H54 (cell line): ENCODE data around the gene SHANK3.
"Not testable (repeated sequence)": the region's sequence is repeated elsewhere in the genome, so short reads cannot be mapped to it uniquely, and the experiment has no call there.

Source experiments
- DNase-seq: peaks from one replicate; pipeline ENCODE4 v3.0.0; 2011; ENCODE audit warnings: low spot score, mixed read lengths; ENCODE audit not compliant: insufficient read length
- FAIRE-seq: peaks from 3 replicates; lab custom pipeline; 2011; peaks lifted over from hg19 to GRCh38; lab: Jason Lieb, UNC
- POLR2A ChIP-seq: IDR thresholded peaks from 2 replicates; pipeline ENCODE4 v1.6.1; 2011; ENCODE audit warnings: low read depth, mild to moderate bottlenecking, low read length

Gene SHANK3

GRCh38 chr22:50640857-50641647 is 31.6 kb upstream of the SHANK3 start:
- no peak for TF ChIP-seq POLR2A
- FAIRE-seq (no peak), DNase-seq (no peak)

DNA sequence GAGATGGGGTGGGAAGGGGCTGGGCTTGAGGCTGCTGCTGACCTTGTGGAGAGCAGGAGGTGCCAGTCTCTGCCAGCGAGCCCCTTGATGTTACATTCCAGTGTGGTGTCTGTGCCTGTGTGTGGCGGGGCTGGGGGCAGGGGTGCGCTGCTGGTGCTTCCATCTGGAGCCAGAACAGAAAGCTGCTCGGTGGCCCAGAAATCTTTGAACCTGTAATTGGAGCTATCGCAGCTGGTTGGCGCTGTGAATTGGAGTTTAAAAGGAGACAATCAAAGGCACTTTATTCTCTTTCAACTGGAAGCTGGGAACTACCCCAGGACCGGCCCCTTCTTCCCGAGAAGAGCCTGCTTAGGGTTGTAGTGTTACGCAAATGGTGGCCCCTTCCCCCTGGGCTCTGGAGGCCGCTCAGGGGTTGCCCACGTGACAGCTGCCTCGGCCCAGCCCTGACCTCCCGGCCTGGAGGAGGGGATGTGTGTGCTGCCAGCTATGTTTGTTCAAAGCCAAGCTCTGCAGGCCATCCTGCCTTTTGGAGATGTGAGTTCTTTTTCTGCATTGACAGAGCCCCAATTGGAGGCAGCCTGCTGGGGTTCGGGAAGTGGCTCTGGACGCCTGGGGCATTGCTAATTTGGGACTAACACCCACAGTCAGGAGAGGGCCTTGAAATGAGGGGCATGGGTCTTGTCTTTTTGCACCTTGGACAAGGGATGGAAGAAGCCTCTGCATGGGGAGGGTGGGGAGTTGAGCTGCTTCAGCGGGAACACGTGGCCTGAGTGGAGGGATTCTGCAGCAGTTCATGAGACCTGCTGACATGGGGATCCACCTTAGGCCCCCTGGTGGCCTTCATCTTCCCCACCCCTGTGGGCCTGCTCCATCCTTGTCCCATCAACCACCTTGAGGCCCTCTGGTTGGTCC is 30.7 kb upstream of the SHANK3 start:
- no peak for TF ChIP-seq POLR2A
- DNase-seq: no peak
- FAIRE-seq: no peak

GRCh38 chr22:50643021-50643820 is 29.4 kb upstream of the SHANK3 start:
- not testable (repeated sequence) for DNase-seq
- FAIRE-seq: peak; percentile 50

- not testable (repeated sequence) for DNase-seq
- peak; percentile 36 for FAIRE-seq
Observed at GRCh38 chr22:50643821-50644101, 28.9 kb upstream of the SHANK3 start.

DNA sequence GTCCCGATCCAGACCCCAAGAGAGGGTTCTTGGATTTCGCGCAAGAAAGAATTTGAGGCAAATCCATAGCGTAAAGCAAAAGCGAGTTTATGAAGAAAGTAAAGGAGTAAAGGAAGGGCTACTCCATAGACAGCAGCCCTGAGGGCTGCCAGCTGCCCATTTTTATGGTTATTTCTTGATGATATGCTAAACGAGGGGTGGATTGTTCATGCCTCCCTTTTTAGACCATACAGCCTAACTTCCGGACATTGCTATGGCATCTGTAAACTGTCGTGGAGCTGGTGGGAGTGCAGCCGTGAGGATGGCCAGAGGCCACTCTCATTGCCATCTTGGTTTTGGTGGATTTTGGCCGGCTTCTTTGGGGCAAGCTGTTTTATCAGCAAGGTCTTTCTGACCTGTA is 19.4 kb upstream of the SHANK3 start:
- no peak for TF ChIP-seq POLR2A
- FAIRE-seq: no peak

DNA sequence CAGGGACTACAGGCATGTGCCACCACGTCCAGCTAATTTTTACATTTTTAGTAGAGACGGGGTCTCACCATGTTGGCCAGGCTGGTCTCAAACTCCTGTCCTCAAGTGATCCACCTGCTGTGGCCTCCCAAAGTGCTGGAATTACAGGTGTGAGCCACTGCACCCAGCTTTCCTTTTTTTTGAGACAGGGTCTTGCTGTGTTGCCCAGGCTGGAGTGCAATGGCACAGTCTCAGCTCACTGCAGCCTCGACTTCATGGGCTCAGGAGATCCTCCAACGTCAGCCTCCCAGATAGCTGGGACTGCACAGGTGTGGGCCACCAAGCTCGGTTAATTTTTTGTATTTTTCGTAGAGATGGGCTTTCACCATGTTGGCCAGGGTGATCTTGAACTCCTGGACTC is 18.0 kb upstream of the SHANK3 start:
- DNase-seq, FAIRE-seq: not testable (repeated sequence)

More for the DNA sequence above, 19.4 kb upstream of the SHANK3 start:
- no peak for DNase-seq

- FAIRE-seq (no peak), DNase-seq (peak; percentile 63)
- TF ChIP-seq POLR2A: no peak
Observed at GRCh38 chr22:50656122-50657070, 16.2 kb upstream of the SHANK3 start.

- DNase-seq (no peak), FAIRE-seq (no peak)
- TF ChIP-seq POLR2A: no peak
Observed at GRCh38 chr22:50657925-50658324, 14.7 kb upstream of the SHANK3 start.

DNA sequence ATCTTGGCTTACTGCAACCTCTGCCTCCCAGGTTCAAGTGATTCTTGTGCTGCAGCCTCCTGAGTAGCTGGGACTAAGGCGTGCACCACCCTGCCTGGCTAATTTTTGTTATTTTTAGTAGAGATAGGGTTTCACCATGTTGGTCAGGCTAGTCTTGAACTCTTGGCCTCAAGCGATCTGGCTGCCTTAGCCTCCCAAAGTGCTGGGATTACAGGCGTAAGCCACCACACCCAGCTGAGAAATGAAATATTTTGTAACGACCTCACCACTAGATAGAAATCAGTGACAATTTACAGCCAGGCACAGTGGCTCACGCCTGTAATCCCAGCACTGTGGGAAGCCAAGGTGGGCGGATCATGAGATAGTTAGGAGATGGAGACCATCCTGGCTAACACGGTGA is 12.9 kb upstream of the SHANK3 start:
- FAIRE-seq, DNase-seq: not testable (repeated sequence)

DNA sequence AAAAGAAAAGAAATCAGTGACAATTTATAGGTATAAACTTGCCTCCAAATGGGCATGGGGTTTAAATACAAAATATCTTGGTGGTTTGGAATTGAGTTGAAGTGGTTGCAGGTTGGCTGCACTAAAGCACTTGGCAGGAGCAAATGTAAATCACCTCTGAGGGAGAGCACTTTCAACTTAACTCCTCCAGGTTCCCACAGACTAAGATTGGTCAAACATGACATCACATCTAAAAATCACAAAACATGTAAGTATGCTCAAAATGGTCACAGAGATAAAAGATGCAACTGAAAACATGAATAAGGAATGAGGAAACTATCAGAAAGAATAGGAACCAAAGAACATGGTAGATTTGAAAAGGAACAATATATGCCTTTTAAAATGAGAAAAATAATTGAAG is 12.3 kb upstream of the SHANK3 start:
- no peak for DNase-seq
- FAIRE-seq: no peak
- no peak for TF ChIP-seq POLR2A

DNA sequence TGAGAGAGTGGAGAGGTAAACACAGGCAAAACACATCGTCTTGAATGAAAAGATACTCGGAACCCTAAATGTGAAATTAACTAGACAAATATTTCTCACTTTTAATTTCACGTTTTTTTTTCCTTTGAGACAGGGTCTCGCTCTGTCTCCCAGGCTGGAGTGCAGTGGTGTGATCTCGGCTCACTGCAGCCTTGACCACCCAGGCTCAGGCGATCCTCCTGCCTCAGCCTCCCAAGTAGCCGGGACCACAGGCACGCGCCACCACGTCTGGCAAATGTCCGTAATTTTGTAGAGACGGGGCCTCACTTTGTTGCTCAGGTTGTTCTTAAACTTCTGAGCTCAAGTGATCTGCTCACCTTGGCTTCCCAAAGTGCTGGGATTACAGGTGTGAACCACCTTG is 7.4 kb upstream of the SHANK3 start:
- TF ChIP-seq POLR2A: no peak
- no peak for DNase-seq
- no peak for FAIRE-seq

DNA sequence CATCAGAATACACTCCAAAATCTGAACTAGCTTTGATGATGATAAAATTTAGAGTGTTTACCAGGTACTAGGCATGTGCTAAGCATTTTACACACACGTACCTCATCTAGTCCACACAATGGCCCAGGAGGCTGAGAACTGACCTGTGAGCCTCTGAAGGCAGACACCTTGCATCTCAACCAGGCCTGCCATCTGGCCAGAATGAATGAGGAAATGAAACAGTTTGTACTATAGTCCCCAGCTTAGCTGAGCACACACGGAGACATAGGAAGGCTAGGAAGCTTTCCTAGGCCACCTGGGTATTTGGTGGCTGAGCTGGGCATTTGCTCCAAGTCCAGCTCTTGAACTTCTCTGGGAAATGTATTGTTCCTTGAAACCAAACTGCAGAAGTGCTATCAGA is 6.9 kb upstream of the SHANK3 start:
- no peak for FAIRE-seq
- DNase-seq: no peak
- TF ChIP-seq POLR2A: no peak

DNA sequence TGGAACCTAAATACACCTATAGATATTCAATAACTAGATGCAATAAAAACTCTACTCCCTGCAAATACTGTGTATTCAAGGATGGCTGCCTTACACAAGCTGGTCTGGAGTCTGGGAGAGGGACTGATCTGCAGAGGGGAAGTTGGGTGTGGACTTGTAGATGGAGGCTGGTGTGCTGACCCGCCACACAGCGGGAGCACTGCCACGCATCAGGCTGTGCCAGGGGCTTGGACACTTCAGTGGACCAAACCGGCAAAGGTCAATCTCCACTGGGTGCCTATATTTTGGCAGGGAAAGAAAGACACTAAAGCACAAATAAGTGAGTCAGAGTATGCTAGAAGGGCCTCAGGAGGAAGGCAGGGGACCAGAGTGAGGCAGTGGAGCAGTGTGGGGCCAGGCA is 2.1 kb upstream of the SHANK3 start:
- FAIRE-seq: no peak
- no peak for TF ChIP-seq POLR2A

More for the DNA sequence above, 2.1 kb upstream of the SHANK3 start:
- DNase-seq: no peak
